ENCODE results near the gene ATP5IF1. TPM values are rescaled to one million over a fixed set of nuclear protein-coding genes. Genes with fewer than 3 reads are reported as not detected.
A peak's percentile ranks its signal among the peaks of the same experiment; 100 is the strongest.

The ATP5IF1 gene
- total and polyA plus RNA-seq, 10 of the 15 experiments (the other 5 are each of a cell fraction or from before 2014, with no cell fraction given), result 253 to 1,210 (median 418) TPM

- TF ChIP-seq USF1 (IDR thresholded peaks at IDR 0.05; ENCODE audit: borderline replicate concordance, extremely low read length, insufficient read depth, low read depth, low read length), result no peak
- TF ChIP-seq ZNF217 (IDR thresholded peaks at IDR 0.05), result no peak
- TF ChIP-seq IKZF2 (IDR thresholded peaks at IDR 0.05), result no peak
- TF ChIP-seq HCFC1 (IDR thresholded peaks at IDR 0.05; ENCODE audit: low read length), result no peak
These were observed 45.1 kb downstream of the ATP5IF1 start (continued) for GRCh38 chr1:28280977-28281381.

DNA sequence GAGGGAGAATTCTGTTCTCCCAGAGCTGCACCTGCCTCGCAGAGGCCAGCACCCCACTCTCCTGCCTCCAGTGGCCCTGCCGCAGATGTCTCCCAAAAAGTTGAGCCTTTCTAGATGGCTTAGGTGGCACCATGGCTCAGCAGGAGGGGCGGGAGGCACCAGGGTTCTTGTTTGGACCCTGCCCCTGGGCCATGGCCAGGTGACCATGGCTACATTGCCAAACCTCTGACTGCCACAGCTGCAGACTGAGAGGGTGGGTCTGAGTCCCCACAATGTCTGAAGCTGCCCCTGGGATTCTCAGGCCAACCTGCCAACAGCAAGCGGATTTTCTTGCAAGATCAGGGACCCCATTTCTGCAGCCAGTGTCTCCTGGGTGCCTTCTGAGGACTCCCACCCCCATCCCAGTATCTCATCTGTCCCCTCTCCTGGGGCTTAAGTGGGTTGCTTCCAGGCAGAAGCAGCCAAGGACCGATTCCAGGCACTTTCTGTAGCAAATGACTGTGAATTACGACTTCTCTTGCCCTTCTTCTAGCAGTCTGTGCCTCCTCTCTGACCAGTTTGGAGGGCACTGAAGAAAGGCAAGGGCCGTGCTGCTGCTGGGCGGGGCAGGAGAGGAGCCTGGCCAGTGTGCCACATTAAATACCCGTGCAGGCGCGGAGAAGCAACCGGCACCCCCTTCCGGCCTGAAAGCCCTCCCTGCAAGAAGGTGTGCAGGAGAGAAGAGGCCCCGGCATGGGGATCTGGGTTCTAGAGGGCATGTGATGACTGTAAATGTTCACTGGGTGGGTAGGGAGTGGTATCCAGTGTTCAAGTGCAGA, 45.9 kb downstream of the ATP5IF1 start:
- Histone ChIP-seq H3K27me3 (replicated peaks in 1 of 2; ENCODE audit: control insufficient read depth in 2 of 2, insufficient read depth in 2 of 2, low read length in 1 of 2) (no peaks in the 10 kb centered on the region), H3K4me1 (ENCODE audit: control insufficient read depth, insufficient read depth, low read length) (no peaks in the 10 kb centered on the region), H3K79me2 (ENCODE audit: control insufficient read depth, insufficient read depth, low read length) (no peaks in the 10 kb centered on the region), H3K27ac (ENCODE audit: control insufficient read depth, insufficient read depth) (no peak overlapping the region), H3K9me3 (replicated peaks; ENCODE audit: control insufficient read depth, insufficient read depth, low read length) (no peaks in the 10 kb centered on the region), H3K4me3 (no peak overlapping the region), H3K9ac (ENCODE audit: control insufficient read depth, insufficient read depth, low read length) (no peak overlapping the region), H4K20me1 (ENCODE audit: control insufficient read depth, insufficient read depth) (no peaks in the 10 kb centered on the region), H3K4me2 (ENCODE audit: control insufficient read depth, insufficient read depth) (no peak overlapping the region), H3K36me3 (ENCODE audit: control insufficient read depth in 2 of 2, insufficient read depth in 2 of 2, low read length in 1 of 2) (peaks cover 11 to 15% of the 10 kb centered on the region in 2 experiments; a peak in 3 of 4 replicates), H2AFZ (ENCODE audit: control insufficient read depth, low read depth, low read length) (no peak overlapping the region)
- TSS peak; percentile 66 for BruUV-seq (replicated peaks)
- FAIRE-seq (no peak), ATAC-seq (no peak), DNase-seq (ENCODE audit: low read depth, low spot score) (no peak)
- ChIA-PET RAD21 (ENCODE audit: unreplicated experiment) (no interaction called here), CTCF (no interaction called here), SMC1A (ENCODE audit: uncharacterized antibody, unreplicated experiment) (no interaction called here), POLR2A (interaction anchor here (0.5 kb wide), 1 partner anchor 11 kb away, joined by 4 read pairs; no protein-coding TSS in a partner anchor)
- intact Hi-C loops (cut with micrococcal nuclease; ENCODE audit: unreplicated experiment) (no loop called here), in situ Hi-C loops (cut with MboI) (no loop called here)
- 87% methylated on average over 14 of the region's 14 CpGs for WGBS (ENCODE audit: insufficient coverage, insufficient replicate concordance, low lambda C conversion rate, missing lambda C conversion rate)
- TF ChIP-seq ETV6 (conservative IDR thresholded peaks at IDR 0.05 in 1 of 2, IDR thresholded peaks at IDR 0.05 in 1 of 2; ENCODE audit: borderline replicate concordance in 1 of 2, low read depth in 1 of 2), result no peak
- no peak for TF ChIP-seq CHD4 (IDR thresholded peaks at IDR 0.05)
- TF ChIP-seq, protein P1, sequence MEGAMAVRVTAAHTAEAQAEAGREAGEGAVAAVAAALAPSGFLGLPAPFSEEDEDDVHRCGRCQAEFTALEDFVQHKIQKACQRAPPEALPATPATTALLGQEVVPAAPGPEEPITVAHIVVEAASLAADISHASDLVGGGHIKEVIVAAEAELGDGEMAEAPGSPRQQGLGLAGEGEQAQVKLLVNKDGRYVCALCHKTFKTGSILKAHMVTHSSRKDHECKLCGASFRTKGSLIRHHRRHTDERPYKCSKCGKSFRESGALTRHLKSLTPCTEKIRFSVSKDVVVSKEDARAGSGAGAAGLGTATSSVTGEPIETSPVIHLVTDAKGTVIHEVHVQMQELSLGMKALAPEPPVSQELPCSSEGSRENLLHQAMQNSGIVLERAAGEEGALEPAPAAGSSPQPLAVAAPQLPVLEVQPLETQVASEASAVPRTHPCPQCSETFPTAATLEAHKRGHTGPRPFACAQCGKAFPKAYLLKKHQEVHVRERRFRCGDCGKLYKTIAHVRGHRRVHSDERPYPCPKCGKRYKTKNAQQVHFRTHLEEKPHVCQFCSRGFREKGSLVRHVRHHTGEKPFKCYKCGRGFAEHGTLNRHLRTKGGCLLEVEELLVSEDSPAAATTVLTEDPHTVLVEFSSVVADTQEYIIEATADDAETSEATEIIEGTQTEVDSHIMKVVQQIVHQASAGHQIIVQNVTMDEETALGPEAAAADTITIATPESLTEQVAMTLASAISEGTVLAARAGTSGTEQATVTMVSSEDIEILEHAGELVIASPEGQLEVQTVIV (IDR thresholded peaks at IDR 0.05; ENCODE audit: borderline replicate concordance, partially characterized antibody), result no peak
- no peak for TF ChIP-seq FOS (IDR thresholded peaks at IDR 0.05; ENCODE audit: borderline replicate concordance, extremely low read depth, insufficient read length)
- TF ChIP-seq HDAC2 (IDR thresholded peaks at IDR 0.05), result no peak
- no peak for TF ChIP-seq RFX5 (IDR thresholded peaks at IDR 0.05; ENCODE audit: low read depth, low read length)
- no peak for TF ChIP-seq CREM (IDR thresholded peaks at IDR 0.05; ENCODE audit: low read depth)
- TF ChIP-seq POLR2A (IDR thresholded peaks at IDR 0.05; ENCODE audit: low read depth, low read length), result 0 out of 2 replicates have a peak, but pooled peaks have one; percentile 2
- TF ChIP-seq, protein P2, sequence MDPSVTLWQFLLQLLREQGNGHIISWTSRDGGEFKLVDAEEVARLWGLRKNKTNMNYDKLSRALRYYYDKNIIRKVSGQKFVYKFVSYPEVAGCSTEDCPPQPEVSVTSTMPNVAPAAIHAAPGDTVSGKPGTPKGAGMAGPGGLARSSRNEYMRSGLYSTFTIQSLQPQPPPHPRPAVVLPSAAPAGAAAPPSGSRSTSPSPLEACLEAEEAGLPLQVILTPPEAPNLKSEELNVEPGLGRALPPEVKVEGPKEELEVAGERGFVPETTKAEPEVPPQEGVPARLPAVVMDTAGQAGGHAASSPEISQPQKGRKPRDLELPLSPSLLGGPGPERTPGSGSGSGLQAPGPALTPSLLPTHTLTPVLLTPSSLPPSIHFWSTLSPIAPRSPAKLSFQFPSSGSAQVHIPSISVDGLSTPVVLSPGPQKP (IDR thresholded peaks at IDR 0.05; ENCODE audit: low read depth, low read length), result no peak
